HG02970 (cell line): ENCODE results near the gene SLC17A3.

ENCODE experiments used
- ATAC-seq: cut with Tn5 transposase; IDR thresholded peaks from one replicate; pipeline ENCODE4 v1.9.1; 2021; ENCODE audit warnings: mild to moderate bottlenecking, moderate library complexity, moderate number of reproducible peaks; ENCODE audit not compliant: unreplicated experiment, low FRiP score

SLC17A3 gene

GRCh38 chr6:25874118-25874517, at the start of gene SLC17A3:
SLC17A3 (minus strand) TSS chr6:25874243; CDS start chr6:25868387, 5,856 bp downstream.
- no peak for ATAC-seq

GRCh38 chr6:25922301-25922700, 48.3 kb upstream of the SLC17A3 start:
- ATAC-seq = no peak

GRCh38 chr6:25921525-25922203, 47.6 kb upstream of the SLC17A3 start:
- ATAC-seq = no peak

- no peak for ATAC-seq
These were observed 45.6 kb upstream of the SLC17A3 start for GRCh38 chr6:25919657-25920056.

DNA sequence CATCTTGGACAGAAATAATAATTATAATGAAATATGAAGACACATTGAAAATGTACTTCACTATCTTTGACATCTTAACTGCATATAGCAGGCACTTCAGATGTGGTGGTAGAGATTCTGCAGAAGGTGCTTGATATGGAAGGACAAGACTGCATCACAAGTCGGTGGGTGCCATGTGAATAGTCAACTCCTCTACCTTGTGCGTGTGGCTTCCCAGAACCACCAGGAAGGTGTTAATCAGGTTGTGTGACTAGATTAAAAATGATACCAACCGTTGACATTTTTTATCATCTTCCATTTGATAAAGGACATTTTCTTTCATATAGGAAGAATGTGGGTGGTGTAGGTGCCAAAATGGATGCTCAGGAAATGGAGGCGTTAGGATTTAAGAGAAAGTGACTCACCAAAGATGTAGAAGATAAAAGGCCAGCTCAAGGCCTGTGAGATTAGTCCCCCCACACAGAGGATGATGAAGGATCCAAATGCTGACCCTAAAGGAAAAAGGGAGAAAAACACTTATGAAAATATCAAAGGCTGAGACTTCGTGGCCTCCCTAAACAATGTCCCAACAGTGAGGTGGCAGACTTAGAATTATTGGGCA, 44.1 kb upstream of the SLC17A3 start:
- no peak for ATAC-seq

DNA sequence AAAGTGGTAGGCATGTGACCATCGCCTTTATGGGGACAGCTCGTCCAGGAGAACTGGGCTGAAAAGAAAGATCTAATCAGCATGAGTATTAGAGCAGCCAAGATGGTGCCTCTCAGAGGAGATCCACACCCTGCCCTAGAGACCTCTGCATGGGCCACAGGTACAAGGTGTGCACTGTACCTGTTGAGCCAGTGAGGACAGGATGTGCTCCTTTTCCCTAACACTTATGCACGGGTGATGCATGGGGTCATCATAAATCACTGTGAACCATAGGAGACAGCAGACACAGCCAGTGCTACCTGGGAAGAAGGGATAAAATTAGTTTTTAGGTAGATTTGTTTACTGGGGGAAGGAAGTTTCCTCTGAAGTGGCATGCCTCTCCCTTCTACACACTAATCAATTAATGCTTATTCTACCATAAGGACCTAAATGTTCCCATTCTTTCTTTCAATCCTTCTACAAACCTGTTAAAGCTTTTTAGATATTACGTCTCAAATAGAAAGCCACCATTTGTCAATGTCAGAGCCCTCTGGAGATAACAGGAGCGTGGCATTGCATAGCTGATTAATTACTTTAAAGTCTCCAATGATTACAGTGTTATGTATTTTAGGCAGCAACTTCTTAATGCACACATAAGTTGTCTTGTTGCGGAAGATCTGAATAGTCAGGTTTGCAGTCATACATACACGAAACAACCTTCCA, 42.9 kb upstream of the SLC17A3 start:
- no peak for ATAC-seq

DNA sequence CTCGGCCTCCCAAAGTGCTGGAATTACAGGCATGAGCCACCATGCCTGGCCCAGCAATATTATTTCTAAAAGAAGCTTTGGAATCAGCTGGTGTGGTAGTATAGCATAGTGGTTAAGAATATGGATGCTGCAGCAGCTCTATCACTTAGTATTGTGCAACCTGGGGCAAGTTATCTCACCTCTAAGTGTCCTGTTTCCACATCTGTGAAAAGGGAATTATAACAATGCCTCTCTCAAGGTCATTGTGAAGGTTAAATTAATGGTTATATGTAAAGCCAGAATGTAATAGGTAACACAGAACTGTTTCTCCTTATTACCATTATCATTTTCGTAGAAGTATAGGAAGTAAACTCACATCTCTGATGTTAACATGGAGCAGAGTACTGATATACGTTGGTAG, 42.3 kb upstream of the SLC17A3 start:
- no peak for ATAC-seq

- no peak for ATAC-seq
These were observed 39.7 kb upstream of the SLC17A3 start for GRCh38 chr6:25913741-25914140.

DNA sequence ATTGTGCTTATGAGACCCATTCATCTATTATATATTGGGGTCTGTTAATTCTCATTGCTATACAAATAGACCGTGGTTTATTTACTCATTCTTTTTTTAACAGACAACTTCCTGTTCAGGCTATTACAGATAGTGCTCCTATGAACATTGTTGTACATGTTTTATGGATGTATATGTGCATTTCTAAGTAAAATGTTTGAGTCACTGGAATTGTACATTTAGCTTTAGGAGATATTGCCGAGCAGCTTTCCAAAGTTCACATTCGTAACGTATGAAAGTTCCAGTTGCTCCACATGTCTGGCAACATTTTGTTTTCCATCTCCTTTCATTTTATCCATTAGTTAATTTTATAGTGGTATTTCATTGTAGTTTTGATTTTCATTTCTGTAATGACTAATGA, 37.3 kb upstream of the SLC17A3 start:
- ATAC-seq = no peak

GRCh38 chr6:25907475-25908014, 33.5 kb upstream of the SLC17A3 start:
- no peak for ATAC-seq

DNA sequence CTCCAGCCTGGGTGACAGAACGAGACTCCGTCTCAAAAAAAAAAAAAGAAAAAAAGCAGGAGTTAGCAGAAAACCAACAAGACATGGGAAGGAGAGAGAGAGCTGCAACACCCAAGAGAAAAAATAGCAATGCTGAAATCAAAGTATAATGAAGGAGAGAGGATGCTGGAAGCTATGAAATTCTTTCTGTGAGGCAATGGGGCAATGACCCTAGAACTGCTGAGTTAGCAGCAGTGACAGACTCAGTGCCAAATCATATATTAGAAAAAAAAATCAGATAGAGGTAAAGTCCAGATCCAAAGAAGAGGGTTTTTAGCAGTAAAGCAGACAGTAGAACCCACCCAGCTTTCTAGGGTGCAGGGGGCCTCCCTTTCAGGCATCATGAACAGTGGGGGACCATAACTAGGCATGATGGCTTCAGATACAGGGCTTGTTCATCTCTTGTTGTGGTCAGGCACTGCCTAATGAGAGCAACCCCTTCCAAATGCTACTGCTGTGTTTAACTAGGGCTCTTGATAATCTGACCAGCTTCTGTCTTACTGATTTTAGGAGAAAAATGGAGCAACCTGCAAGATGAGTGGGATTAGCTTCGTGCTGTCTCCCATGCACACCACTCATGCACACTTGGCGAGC, 29.5 kb upstream of the SLC17A3 start:
- no peak for ATAC-seq

DNA sequence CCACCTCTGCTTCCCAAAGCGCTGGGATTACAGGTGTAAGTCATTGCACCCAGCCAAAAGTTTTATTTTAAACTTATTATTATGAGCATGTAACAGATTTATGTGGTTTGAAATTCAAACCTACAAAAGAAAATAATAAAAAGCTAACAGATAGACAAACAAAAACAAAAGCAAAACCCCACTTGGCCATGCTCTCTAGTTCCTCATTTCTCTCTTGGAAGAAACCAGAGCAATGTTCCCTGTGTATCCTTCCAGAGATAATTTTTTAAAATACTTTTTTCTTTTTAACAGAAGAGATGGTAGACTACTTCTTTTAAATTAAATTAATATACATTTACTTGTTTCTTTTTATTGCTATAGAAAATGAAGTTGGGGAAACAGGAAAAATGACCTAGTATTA, 28.0 kb upstream of the SLC17A3 start:
- no peak for ATAC-seq

- no peak for ATAC-seq
These were observed 26.8 kb upstream of the SLC17A3 start for GRCh38 chr6:25900843-25901242.

DNA sequence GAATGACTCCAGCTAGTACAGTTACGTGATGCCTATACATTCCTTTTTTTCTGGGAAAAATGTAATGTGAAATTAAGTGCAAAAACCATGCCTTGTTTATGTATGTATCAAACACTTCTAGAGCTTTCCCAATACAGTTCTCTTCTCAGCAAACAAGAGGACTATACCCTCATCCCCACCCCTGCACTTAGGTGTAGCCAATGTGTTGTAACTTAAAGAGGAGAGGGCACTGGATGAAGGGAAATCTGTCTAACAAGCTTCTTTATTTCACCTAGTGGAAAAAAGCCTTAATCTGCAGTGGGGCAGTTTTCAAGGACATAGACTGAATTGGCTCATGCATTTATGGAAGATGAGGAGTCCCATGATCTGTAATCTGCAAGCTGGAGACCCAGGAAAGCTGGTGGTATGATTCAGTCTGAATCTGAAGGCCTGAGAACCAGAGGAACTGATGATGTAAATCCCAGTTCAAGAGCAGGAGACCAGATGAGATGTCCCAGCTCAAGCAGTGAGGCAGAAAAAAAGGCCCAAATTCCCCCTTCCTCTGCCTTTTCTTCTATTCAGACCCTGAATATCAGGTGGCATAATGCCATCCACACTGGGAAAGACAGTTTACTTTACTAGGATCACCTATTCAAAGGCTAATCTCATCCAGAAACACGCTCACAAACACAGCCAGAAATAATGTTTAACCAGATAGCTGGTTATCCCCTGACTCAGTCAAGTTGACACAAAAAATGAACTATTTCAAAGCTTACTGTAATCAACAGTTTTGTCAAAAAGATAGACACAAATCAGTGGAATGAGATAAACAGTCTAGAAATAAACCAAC, 25.8 kb upstream of the SLC17A3 start:
- no peak for ATAC-seq

DNA sequence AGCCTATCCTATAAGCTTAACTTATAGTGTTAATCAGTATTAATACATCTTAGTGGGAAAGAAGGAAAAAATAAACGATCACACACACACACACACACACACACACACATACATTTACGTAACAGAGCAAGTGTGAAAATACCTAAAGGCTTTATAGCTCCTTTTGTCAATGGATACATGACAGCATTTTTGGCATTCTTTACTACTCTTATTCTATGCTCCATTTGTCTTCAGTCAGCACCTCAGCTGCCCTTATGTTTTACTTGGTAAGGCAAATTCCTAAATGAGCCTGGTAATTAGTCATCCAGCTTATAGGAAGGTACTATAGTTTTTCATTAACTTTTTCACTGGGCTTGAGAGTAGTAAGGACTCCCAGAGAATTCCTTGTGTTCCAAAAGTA, 25.1 kb upstream of the SLC17A3 start:
- no peak for ATAC-seq

DNA sequence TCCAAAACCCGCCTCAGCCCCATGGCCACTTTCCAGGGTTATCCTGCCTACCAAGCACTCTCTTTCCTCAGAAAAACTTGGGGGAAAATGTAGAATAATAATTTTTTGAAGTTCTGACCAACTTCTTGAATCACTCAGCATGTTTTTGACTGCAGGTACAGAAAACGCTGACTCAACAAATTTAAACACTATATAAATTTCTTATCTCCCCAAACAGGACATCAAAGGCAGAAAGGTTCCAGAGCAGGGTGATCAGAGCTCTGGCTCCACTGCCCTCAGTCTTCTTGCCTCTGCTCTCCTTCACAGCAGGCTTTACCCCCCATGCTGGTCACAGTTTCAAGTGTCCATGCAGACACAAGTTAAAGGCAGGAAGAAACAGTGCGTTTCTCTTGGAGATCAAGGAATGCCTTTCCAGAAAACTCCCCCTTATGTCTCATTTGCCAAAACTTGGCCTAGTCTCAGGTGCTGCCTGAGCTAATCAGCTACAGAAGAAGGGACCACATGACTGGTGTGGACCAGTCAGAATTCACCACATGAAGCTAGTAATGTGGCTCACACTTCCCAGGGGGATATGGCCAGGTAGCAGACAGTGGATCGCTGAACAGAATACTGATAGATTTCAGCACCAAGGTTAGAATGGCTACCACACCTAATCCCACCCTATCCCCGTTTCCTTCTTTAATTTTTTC, 24.4 kb upstream of the SLC17A3 start:
- ATAC-seq = no peak

DNA sequence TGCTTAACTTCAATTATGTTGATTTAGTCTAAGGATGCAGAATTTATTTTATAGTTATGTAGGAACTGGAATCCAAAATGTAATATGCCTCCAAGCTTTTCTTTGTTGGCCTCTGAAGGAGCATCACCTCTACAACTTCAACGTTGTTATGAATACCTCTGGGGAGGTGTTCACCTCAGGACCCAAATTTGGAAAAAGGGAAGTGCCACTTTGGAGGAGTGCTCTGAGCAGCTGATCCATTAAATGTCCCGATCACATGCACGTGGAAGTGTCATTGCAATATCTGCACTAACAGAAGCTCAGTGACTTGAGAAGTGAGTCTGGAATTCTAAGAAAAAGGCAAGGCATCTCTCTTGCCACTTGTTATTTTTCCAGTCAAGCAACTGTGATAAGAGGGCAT, 22.2 kb upstream of the SLC17A3 start:
- ATAC-seq = no peak

- no peak for ATAC-seq
These were observed 21.7 kb upstream of the SLC17A3 start for GRCh38 chr6:25895771-25896170.

GRCh38 chr6:25893778-25894177, 19.7 kb upstream of the SLC17A3 start:
- ATAC-seq = no peak

- no peak for ATAC-seq
These were observed 18.8 kb upstream of the SLC17A3 start for GRCh38 chr6:25892877-25893276.
